ENCODE measurements around the gene PRDM16. TPM values are rescaled to one million over a fixed set of nuclear protein-coding genes. Genes with fewer than 3 reads are reported as not detected.

Gene PRDM16
- polyA plus RNA-seq, 3 donors, result not detected

GRCh38 chr1:3060127-3060526, 8.9 kb upstream of the PRDM16 start:
- intact Hi-C loops (cut with micrococcal nuclease), result no loop called here
- Histone ChIP-seq H3K4me1 (ENCODE audit: control insufficient read depth in 1 of 2, insufficient read depth in 2 of 2, low read length in 2 of 2) (no peaks in the 10 kb centered on the region), H3K27me3 (ENCODE audit: control insufficient read depth in 2 of 2, insufficient read depth in 2 of 2, low read length in 2 of 2) (no peaks in the 10 kb centered on the region), H3K9ac (ENCODE audit: insufficient read depth, low read length, poor library complexity, severe bottlenecking) (no peak overlapping the region), H3K4me2 (replicated peaks; ENCODE audit: extremely low read depth, low read length, poor library complexity, severe bottlenecking) (no peak overlapping the region), H3K79me2 (ENCODE audit: insufficient read depth, low read length) (no peaks in the 10 kb centered on the region), H3K36me3 (replicated peaks in 1 of 2; ENCODE audit: control insufficient read depth in 1 of 2, insufficient read depth in 2 of 2, low read length in 2 of 2) (no peaks in the 10 kb centered on the region), H3K27ac (ENCODE audit: low read depth in 1 of 2, low read length in 2 of 2) (no peak overlapping the region), H4K20me1 (ENCODE audit: insufficient read depth, low read length) (no peaks in the 10 kb centered on the region), H3K9me3 (replicated peaks in 1 of 2; ENCODE audit: control insufficient read depth in 1 of 2, insufficient read depth in 1 of 2, low read length in 2 of 2) (no peaks in the 10 kb centered on the region), H2AFZ (ENCODE audit: insufficient read depth, low read depth, low read length, poor library complexity, severe bottlenecking) (no peak overlapping the region), H3K4me3 (replicated peaks in 1 of 3; ENCODE audit: low read depth in 2 of 3, low read length in 3 of 3) (no peak overlapping the region)
- WGBS (ENCODE audit: insufficient coverage), result 96% methylated on average over 9 of the region's 9 CpGs
- Mint-ChIP-seq H3K4me3 (no peak overlapping the region), H3K36me3 (no peaks in the 10 kb centered on the region), H3K27me3 (ENCODE audit: low read depth in 3 of 3) (peaks cover 1 to 8% (median 8%) of the 10 kb centered on the region in 3 donors), H3K27ac (no peak overlapping the region), H3K4me1 (no peaks in the 10 kb centered on the region), H3K9me3 (peaks cover 0 to 2% (median 0%) of the 10 kb centered on the region in 7 donors)
- TF ChIP-seq CTCF (IDR thresholded peaks at IDR 0.05), result no peak
- no peak for DNase-seq

GRCh38 chr1:3060601-3061551, 8.1 kb upstream of the PRDM16 start:
- Histone ChIP-seq H3K36me3 (replicated peaks in 1 of 2; ENCODE audit: control insufficient read depth in 1 of 2, insufficient read depth in 2 of 2, low read length in 2 of 2) (no peaks in the 10 kb centered on the region), H3K4me1 (ENCODE audit: control insufficient read depth in 1 of 2, insufficient read depth in 2 of 2, low read length in 2 of 2) (no peaks in the 10 kb centered on the region), H4K20me1 (ENCODE audit: insufficient read depth, low read length) (no peaks in the 10 kb centered on the region), H3K27ac (ENCODE audit: low read depth in 1 of 2, low read length in 2 of 2) (no peak overlapping the region), H3K4me2 (replicated peaks; ENCODE audit: extremely low read depth, low read length, poor library complexity, severe bottlenecking) (no peak overlapping the region), H3K27me3 (ENCODE audit: control insufficient read depth in 2 of 2, insufficient read depth in 2 of 2, low read length in 2 of 2) (peaks cover 0 to under 1% of the 10 kb centered on the region in 2 donors), H3K4me3 (replicated peaks in 1 of 3; ENCODE audit: low read depth in 2 of 3, low read length in 3 of 3) (no peak overlapping the region), H3K79me2 (ENCODE audit: insufficient read depth, low read length) (no peaks in the 10 kb centered on the region), H3K9me3 (replicated peaks in 1 of 2; ENCODE audit: control insufficient read depth in 1 of 2, insufficient read depth in 1 of 2, low read length in 2 of 2) (no peaks in the 10 kb centered on the region), H3K9ac (ENCODE audit: insufficient read depth, low read length, poor library complexity, severe bottlenecking) (no peak overlapping the region), H2AFZ (ENCODE audit: insufficient read depth, low read depth, low read length, poor library complexity, severe bottlenecking) (no peak overlapping the region)
- Mint-ChIP-seq H3K27ac (no peak overlapping the region), H3K9me3 (peaks cover 0 to 2% (median 0%) of the 10 kb centered on the region in 7 donors), H3K4me3 (no peak overlapping the region), H3K4me1 (no peaks in the 10 kb centered on the region), H3K27me3 (ENCODE audit: low read depth in 3 of 3) (peaks cover 1 to 13% (median 7%) of the 10 kb centered on the region in 3 donors), H3K36me3 (no peaks in the 10 kb centered on the region)
- no peak for TF ChIP-seq CTCF (IDR thresholded peaks at IDR 0.05)
- intact Hi-C loops (cut with micrococcal nuclease), result no loop called here
- WGBS (ENCODE audit: insufficient coverage), result 92% methylated on average over 9 of the region's 15 CpGs
- DNase-seq, result no peak

Measured in CD14-positive monocyte (primary cell).